ENCODE measurements around the gene MT1X. TPM values are rescaled to one million over a fixed set of nuclear protein-coding genes. Genes with fewer than 3 reads are reported as not detected.

Gene MT1X
- total RNA-seq, 2 donors from 2014 or later, result 268 to 697 TPM

DNA sequence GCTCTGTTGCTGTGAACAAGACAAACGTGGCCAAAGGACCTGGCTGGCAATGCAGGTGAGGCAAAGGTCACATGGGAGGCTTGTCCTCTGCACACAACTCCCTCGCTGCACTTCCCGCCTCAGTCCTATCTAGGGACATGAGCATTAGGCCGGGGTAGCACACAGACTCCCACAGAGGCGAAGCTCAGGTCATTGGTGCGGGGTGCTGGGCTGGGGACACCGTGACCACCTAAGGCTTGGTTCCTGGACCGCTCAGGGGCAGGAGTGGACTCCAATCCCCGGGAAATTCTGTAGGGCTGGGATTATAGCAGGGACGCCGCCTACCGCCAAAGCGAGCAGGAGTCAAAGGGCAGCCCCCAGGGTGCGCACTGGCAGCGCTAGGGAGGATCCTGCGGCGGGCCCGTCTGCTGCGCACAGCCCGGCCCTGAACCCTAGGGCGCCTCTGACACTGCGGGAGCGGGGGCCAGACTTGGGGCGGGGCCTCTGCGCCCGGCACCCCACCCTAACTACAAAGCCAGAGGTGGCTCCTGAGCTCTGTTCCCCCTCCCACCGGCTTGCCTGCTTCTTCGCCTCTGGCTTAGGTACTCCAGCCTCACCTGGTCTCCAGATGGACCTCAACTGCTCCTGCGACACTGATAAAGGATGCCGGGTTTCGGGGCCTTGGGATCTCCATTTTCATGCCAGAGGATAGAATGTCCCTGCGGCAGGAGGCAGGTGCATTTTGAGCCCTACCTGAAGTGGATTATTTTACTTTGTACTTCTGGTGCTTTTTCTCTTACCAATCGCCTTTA, 34.4 kb upstream of the MT1X start:
- TF ChIP-seq POLR2A (IDR thresholded peaks at IDR 0.05) (no peak), POLR2AphosphoS5 (IDR thresholded peaks at IDR 0.05) (no peak)
- TF ChIP-seq, protein P1, sequence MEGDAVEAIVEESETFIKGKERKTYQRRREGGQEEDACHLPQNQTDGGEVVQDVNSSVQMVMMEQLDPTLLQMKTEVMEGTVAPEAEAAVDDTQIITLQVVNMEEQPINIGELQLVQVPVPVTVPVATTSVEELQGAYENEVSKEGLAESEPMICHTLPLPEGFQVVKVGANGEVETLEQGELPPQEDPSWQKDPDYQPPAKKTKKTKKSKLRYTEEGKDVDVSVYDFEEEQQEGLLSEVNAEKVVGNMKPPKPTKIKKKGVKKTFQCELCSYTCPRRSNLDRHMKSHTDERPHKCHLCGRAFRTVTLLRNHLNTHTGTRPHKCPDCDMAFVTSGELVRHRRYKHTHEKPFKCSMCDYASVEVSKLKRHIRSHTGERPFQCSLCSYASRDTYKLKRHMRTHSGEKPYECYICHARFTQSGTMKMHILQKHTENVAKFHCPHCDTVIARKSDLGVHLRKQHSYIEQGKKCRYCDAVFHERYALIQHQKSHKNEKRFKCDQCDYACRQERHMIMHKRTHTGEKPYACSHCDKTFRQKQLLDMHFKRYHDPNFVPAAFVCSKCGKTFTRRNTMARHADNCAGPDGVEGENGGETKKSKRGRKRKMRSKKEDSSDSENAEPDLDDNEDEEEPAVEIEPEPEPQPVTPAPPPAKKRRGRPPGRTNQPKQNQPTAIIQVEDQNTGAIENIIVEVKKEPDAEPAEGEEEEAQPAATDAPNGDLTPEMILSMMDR (IDR thresholded peaks at IDR 0.05), result no peak
- peaks cover 4% of the 10 kb centered on the region for H3K4me1 ChIP-seq (replicated peaks)
- H3K36me3 ChIP-seq, result no peaks in the 10 kb centered on the region
- no peak overlapping the region for H3K4me3 ChIP-seq
- 56% methylated on average over 33 of the region's 33 CpGs for WGBS
- no peak for DNase-seq (ENCODE audit: low spot score)
- no peaks in the 10 kb centered on the region for H3K27me3 ChIP-seq (replicated peaks; ENCODE audit: insufficient read depth)
- intact Hi-C loops (cut with DNase I), result no loop called here
- H3K27ac ChIP-seq, result no peak overlapping the region
- H3K9me3 ChIP-seq, result no peaks in the 10 kb centered on the region

DNA sequence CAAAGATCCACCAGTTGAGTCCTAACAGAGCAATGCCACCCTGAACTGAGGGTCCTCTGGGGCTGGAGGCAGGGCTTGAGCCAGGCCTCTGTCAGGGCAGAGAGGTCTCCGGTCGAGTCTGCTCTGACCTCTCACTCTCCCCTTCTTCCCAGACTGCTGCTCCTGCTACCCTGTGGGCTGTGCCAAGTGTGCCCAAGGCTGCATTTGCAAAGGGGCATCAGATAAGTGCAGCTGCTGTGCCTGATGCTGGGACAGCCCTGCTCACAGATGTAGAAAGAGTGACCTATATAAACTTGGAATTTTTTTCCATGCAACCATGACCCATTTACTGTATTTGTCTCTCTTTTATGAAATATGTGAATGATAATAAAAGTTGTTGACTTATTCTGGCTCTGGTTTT, 33.0 kb upstream of the MT1X start:
- intact Hi-C loops (cut with DNase I), result no loop called here
- TF ChIP-seq POLR2A (IDR thresholded peaks at IDR 0.05), result no peak
- TF ChIP-seq POLR2AphosphoS5 (IDR thresholded peaks at IDR 0.05), result no peak
- TF ChIP-seq, protein P1 (IDR thresholded peaks at IDR 0.05), result no peak
- WGBS, result 100% methylated on average over 2 of the region's 2 CpGs
- Histone ChIP-seq H3K36me3 (no peaks in the 10 kb centered on the region), H3K9me3 (no peaks in the 10 kb centered on the region), H3K27ac (no peak overlapping the region), H3K27me3 (replicated peaks; ENCODE audit: insufficient read depth) (no peaks in the 10 kb centered on the region), H3K4me1 (replicated peaks) (no peaks in the 10 kb centered on the region), H3K4me3 (no peak overlapping the region)
- no peak for DNase-seq (ENCODE audit: low spot score)

DNA sequence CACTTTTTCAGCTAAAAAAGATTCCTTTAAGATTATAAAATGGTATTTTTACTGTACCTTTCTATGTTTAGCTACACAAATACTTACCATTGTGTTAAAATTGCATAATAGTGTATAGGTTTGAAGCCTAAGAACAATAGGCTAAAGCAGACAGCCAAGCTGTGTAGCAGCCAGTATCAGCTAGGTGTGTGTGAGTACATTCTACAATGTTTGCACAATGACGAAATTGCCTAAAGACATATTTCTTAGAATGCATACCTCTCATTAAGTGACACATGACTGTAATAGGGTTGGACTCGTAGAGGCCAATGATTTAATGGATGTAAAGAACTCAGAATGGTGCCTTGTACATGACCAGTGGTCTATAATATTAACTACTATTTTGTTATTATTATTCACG, 32.5 kb upstream of the MT1X start:
- 79% methylated on average over 3 of the region's 3 CpGs for WGBS
- H3K27me3 ChIP-seq (replicated peaks; ENCODE audit: insufficient read depth), result no peaks in the 10 kb centered on the region
- no peak overlapping the region for H3K4me3 ChIP-seq
- no peaks in the 10 kb centered on the region for H3K36me3 ChIP-seq
- DNase-seq (ENCODE audit: low spot score), result no peak
- intact Hi-C loops (cut with DNase I), result no loop called here
- TF ChIP-seq POLR2AphosphoS5 (IDR thresholded peaks at IDR 0.05), result no peak
- TF ChIP-seq, protein P1 (IDR thresholded peaks at IDR 0.05), result no peak
- TF ChIP-seq POLR2A (IDR thresholded peaks at IDR 0.05), result no peak
- H3K4me1 ChIP-seq (replicated peaks), result no peaks in the 10 kb centered on the region
- no peaks in the 10 kb centered on the region for H3K9me3 ChIP-seq
- H3K27ac ChIP-seq, result no peak overlapping the region

DNA sequence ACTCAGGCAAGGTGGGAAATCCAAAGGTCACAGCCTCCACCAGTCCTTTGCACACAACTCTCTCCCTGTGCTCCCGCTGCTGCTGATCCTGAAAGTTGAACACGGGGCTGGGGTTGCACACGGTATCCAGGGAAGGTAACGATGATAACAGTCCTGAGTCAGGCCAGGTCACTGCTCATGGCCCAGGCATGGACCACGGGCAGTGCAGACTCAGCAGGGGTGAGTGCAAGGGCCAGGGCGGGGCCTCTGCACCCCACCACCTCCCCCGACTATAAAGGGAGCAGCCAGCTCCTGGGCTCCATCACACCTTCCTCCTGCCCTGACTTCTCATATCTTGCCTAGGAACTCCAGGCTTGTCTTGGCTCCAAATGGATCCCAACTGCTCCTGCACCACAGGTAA, 30.7 kb upstream of the MT1X start, which contains the start of gene MT1B:
TSS of gene MT1B (plus strand) at position 301 of the 400 bp plus-strand sequence. CDS start at position 369, 68 bp downstream.
- Histone ChIP-seq H3K27ac (no peak within 1 kb of the TSS), H3K4me3 (no peak within 1 kb of the TSS), H3K4me1 (replicated peaks) (no peaks in the 10 kb centered on the region), H3K9me3 (no peaks in the 10 kb centered on the region), H3K27me3 (replicated peaks; ENCODE audit: insufficient read depth) (no peaks in the 10 kb centered on the region), H3K36me3 (no peaks in the 10 kb centered on the region)
- intact Hi-C loops (cut with DNase I), result no loop called here
- WGBS, result 85% methylated on average over 7 of the region's 7 CpGs
- no peak for TF ChIP-seq POLR2A (IDR thresholded peaks at IDR 0.05)
- TF ChIP-seq POLR2AphosphoS5 (IDR thresholded peaks at IDR 0.05), result no peak
- TF ChIP-seq, protein P1 (IDR thresholded peaks at IDR 0.05), result no peak
- no peak for DNase-seq (ENCODE audit: low spot score)

DNA sequence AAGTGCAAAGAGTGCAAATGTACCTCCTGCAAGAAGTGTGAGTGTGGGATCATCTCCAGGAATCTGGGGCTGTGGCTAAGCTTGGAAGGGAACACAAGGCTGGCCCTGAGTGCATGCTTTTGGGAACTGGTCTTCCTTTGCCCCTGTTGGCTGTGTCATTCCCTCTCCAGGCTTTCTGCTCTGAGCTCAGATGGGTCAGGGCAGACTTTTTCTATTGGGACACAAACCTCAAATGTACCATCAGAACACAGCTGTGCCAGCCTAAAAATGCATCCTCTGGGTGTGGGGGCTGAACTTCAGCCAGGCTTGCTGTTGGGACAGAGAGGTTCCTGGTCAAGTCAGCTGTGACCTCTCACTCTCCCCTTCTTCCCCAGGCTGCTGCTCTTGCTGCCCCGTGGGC, 29.7 kb upstream of the MT1X start:
- no peak overlapping the region for H3K27ac ChIP-seq
- 31% methylated on average over 1 of the region's 1 CpG for WGBS
- H3K4me1 ChIP-seq (replicated peaks), result no peaks in the 10 kb centered on the region
- DNase-seq (ENCODE audit: low spot score), result no peak
- no peaks in the 10 kb centered on the region for H3K9me3 ChIP-seq
- H3K36me3 ChIP-seq, result no peaks in the 10 kb centered on the region
- no peaks in the 10 kb centered on the region for H3K27me3 ChIP-seq (replicated peaks; ENCODE audit: insufficient read depth)
- H3K4me3 ChIP-seq, result no peak overlapping the region
- intact Hi-C loops (cut with DNase I), result no loop called here
- TF ChIP-seq POLR2A (IDR thresholded peaks at IDR 0.05) (no peak), POLR2AphosphoS5 (IDR thresholded peaks at IDR 0.05) (no peak)
- TF ChIP-seq, protein P1 (IDR thresholded peaks at IDR 0.05), result no peak
